SJCRH30 (cell line): ENCODE data around the gene IPO13. TPM values are rescaled to one million over a fixed set of nuclear protein-coding genes. Genes with fewer than 3 reads are reported as not detected.

ENCODE experiments used
- DNase-seq, 2 experiments: peaks; one replicate each; pipeline ENCODE4 v3.0.0-alpha.2; 2015 to 2020
- H3K27ac ChIP-seq: fragments of 250-450 bp; sonication (Bioruptor Pico); 2 replicates; pipeline ENCODE4 v1.5.1; 2020; ENCODE audit warnings: mild to moderate bottlenecking, moderate library complexity
- H3K27me3 ChIP-seq: fragments of 250-450 bp; sonication (Bioruptor Pico); 2 replicates; pipeline ENCODE4 v1.5.1; 2020; ENCODE audit warnings: mild to moderate bottlenecking, moderate library complexity
- H3K36me3 ChIP-seq: fragments of 250-450 bp; sonication (Bioruptor Pico); 2 replicates; pipeline ENCODE4 v1.5.1; 2020; ENCODE audit warnings: mild to moderate bottlenecking, moderate library complexity
- H3K4me1 ChIP-seq: fragments of 250-450 bp; sonication (Bioruptor Pico); 2 replicates; pipeline ENCODE4 v1.5.1; 2020; ENCODE audit warnings: mild to moderate bottlenecking, moderate library complexity
- H3K4me3 ChIP-seq: fragments of 250-450 bp; sonication (Bioruptor Pico); 2 replicates; pipeline ENCODE4 v1.5.1; 2020; ENCODE audit warnings: mild to moderate bottlenecking, moderate library complexity
- H3K9me3 ChIP-seq: fragments of 250-450 bp; sonication (Bioruptor Pico); replicated peaks from 2 replicates; pipeline ENCODE4 v1.5.1; 2020; ENCODE audit warnings: mild to moderate bottlenecking, moderate library complexity
- total RNA-seq: library from RNA; depleted of rRNA; stranded (reverse); fragments of >200 nt; shearing (Covaris generic); gene quantifications from 2 replicates; pipeline ENCODE4 v1.2.3, GENCODE V29; 2014

Gene IPO13
- total RNA-seq, 1 experiment from 2014 or later: 17.7 TPM

DNA sequence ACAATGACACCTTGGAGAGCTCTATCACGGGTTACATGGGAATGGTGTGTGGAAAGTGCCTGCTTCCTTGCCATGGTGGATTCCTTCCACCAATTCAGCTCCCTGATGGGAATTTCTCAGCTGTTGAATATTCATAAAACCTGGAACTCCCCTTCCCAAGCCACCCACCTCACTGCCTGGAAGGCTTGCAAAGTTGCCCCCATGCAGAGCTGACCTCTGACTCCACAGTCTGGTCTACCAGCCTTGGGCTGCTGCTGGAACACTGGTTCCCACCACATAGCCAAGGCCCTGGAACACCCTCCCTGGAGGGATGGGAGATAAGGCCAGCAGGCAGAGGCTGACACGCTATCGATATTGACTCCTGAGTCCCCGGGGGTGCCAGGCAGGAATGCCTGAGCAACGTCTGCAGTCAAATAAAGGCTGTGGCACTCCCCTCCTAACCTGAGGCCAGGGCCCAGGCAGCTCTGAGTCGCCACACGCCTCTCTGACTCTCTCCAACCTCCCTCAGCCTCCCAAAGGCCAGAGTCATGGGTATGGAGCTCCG lies 53.4 kb downstream of the IPO13 start:
- Histone ChIP-seq H3K4me3 (no peak overlapping the region), H3K27me3 (no peaks in the 10 kb centered on the region), H3K36me3 (no peaks in the 10 kb centered on the region), H3K9me3 (no peaks in the 10 kb centered on the region), H3K4me1 (peaks cover 9% of the 10 kb centered on the region), H3K27ac (no peak overlapping the region)
- DNase-seq: no peak

DNA sequence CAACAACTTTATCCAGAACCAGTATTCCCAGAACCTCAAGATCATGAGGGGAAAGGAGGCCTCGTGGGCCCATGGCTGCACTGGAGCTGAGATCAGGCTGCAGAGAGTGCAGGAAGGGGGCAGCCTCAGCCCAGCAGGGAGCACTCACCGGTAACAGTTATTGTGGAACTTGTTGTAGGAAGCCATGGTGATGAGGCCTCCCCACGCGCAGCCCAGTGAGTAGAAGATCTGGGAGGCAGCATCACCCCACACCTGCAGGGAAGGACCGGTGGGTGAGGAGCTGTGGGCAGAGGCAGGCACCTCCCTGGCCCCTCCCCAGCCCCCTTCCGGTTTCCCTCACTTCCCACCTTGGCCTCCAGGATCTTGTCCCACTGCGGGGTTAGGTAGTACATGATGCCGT lies 55.4 kb downstream of the IPO13 start:
- H3K27me3 ChIP-seq: no peaks in the 10 kb centered on the region
- H3K36me3 ChIP-seq: no peaks in the 10 kb centered on the region
- no peak for DNase-seq
- no peak overlapping the region for H3K4me3 ChIP-seq
- no peak overlapping the region for H3K27ac ChIP-seq
- H3K9me3 ChIP-seq: no peaks in the 10 kb centered on the region
- peaks cover 6% of the 10 kb centered on the region for H3K4me1 ChIP-seq

DNA sequence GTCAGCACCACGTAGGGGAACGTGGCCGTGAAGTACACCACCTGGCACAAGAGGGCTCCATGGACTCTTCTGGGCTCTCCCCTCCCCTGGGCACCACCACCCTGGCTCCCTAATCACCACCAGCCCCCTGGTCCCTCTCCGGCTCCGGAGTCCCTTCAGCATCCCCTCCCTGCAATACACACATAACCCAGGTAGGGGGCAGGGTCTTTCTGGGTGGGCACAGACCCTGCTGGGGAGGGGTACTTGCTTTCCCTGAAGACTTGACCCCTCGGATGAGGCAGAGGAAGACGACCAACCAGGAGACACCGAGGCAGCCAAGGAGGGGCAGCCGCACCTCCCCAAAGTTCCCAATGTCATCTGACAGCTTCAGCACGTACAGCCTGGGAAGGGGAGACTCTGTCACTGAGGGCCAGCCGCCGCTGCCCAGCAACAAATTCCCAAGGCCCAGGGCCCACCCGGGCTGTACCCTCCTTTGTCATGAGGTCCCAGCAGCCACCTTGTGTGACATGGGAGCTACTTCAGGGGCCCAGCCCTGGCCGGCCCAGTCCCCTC lies 55.9 kb downstream of the IPO13 start:
- Histone ChIP-seq H3K27me3 (no peaks in the 10 kb centered on the region), H3K27ac (no peak overlapping the region), H3K36me3 (no peaks in the 10 kb centered on the region)

DNA sequence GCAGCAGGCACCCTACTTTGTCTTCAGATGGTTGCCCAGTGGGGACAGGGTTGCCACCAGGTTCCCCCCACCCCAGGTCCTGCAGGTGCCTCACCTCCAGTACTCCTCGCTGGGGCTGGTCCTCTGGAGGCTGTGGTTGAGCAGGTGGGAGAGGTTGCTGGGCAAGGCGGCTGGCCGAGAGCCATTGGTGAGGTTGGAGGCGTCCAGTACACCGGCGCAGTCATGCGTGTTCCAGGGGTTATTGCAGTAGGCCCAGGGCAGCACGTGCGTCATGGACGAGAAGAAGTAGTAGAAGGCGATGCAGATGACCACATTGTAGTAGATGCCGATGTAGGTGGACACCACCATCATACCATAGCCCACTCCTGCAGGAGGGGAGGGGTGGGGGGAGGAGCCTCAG lies 61.5 kb downstream of the IPO13 start:
- no peak overlapping the region for H3K27ac ChIP-seq
- H3K36me3 ChIP-seq: no peaks in the 10 kb centered on the region
- no peaks in the 10 kb centered on the region for H3K27me3 ChIP-seq
- no peak overlapping the region for H3K4me3 ChIP-seq
- H3K9me3 ChIP-seq: no peaks in the 10 kb centered on the region
- no peaks in the 10 kb centered on the region for H3K4me1 ChIP-seq
- no peak for DNase-seq

More for the DNA sequence above, 55.9 kb downstream of the IPO13 start:
- no peaks in the 10 kb centered on the region for H3K9me3 ChIP-seq
- DNase-seq: no peak
- peaks cover under 1% of the 10 kb centered on the region for H3K4me1 ChIP-seq
- no peak overlapping the region for H3K4me3 ChIP-seq

DNA sequence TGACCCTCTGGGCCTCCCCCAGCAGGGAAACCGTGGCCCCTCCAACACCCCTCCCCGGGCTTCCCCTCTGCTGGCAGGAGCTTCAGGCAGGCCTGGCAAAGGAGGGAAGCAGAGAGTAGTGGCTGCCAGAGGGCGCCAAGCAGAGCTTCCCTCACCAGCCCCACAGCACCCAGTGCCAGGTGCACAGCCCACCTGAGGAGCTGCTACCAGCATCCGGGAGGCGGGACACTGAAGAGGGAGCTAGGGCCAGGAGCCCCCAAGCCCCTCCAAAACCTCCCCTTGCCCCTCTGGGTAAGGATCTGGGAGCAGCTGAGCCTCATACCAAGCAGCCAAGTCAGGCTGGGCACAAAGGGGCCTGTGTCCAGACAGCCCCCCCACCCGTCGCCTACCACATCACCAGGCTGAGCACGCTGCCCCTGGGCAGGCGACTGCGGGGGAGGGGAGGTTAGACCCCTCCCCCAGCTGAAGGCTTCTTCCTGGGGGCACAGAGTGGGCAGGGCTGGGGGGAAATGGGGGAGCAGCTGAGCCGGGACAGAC lies 64.3 kb downstream of the IPO13 start:
- Histone ChIP-seq H3K27ac (no peak overlapping the region), H3K4me1 (no peaks in the 10 kb centered on the region), H3K9me3 (no peaks in the 10 kb centered on the region), H3K4me3 (no peak overlapping the region), H3K36me3 (no peaks in the 10 kb centered on the region), H3K27me3 (no peaks in the 10 kb centered on the region)
- no peak for DNase-seq

DNA sequence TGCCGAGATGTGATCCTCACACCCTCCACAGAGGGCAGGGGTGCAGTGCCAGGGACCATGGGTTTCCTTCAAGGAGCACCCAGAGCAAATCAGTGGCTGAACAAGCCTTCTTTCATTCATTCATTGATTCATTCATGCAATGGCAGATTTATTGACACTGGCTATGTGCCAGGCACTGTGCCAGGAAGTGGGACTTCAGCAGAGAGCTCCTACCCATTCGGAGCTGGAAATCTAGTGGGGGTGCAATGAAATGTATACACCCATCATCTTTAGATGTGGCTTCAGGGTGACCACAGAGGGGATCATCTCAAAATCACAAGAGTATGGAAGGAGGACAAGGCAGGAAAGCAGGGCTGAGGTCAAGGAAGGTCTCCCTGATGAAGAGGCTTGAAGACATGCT lies 65.7 kb downstream of the IPO13 start:
- Histone ChIP-seq H3K36me3 (no peaks in the 10 kb centered on the region), H3K27me3 (no peaks in the 10 kb centered on the region), H3K4me1 (no peaks in the 10 kb centered on the region), H3K9me3 (no peaks in the 10 kb centered on the region), H3K4me3 (no peak overlapping the region), H3K27ac (no peak overlapping the region)
- no peak for DNase-seq

DNA sequence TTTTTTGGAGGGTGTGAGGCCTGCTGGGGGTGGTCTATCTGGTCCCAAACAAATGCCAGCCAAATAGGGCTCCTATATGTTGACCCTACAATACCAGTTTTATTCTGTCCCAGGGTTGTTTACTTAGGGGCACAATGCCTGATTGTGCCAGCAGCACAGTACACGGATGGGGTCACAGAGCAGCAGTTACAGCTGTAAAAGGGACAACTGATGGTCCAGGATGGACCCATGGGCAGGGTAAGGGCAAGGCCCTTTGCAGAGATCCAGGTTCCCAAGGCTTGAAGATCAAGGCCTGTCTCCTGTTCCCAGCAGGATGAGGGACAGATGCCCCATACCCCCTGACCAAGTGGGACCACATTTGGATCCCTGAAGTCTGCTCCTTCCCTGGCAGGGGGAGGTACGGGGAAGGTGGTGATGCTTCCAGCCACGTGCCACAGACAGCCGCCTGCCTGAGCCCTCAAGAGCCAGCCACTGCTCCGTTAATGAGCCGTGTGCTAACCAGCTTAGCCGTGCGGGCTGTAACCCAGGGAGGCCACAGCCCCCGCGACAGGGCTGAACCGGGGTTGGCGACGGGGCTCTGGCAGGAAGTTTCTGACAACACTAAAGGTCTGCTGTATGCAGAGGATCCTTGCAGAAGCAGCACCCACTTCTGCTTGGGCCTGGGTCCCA lies 66.3 kb downstream of the IPO13 start:
- no peak overlapping the region for H3K4me3 ChIP-seq
- H3K4me1 ChIP-seq: no peaks in the 10 kb centered on the region
- H3K27ac ChIP-seq: no peak overlapping the region
- H3K27me3 ChIP-seq: no peaks in the 10 kb centered on the region
- H3K36me3 ChIP-seq: no peaks in the 10 kb centered on the region
- no peaks in the 10 kb centered on the region for H3K9me3 ChIP-seq
- no peak for DNase-seq

DNA sequence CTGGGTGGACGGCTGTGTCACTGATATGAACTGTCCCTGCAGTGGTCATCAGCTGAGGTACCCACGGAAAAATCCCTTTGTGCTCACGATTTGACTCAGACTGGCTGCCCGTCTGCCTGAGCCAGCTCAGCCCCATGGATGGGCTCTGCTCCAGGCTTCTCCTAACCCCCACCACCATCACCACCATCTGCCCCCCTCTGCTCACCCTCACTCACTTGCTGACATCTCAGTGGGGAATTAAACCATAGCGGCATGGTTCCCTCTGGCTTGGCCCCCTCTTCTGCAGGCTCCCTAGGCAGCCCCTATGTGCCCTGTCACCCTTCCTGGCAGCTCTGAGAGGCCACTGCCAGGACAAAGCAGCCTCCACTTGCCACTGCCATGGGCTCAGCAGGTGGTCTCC lies 67.2 kb downstream of the IPO13 start:
- Histone ChIP-seq H3K4me1 (no peaks in the 10 kb centered on the region), H3K27ac (no peak overlapping the region), H3K9me3 (no peaks in the 10 kb centered on the region), H3K27me3 (no peaks in the 10 kb centered on the region), H3K4me3 (no peak overlapping the region), H3K36me3 (no peaks in the 10 kb centered on the region)
- DNase-seq: no peak

DNA sequence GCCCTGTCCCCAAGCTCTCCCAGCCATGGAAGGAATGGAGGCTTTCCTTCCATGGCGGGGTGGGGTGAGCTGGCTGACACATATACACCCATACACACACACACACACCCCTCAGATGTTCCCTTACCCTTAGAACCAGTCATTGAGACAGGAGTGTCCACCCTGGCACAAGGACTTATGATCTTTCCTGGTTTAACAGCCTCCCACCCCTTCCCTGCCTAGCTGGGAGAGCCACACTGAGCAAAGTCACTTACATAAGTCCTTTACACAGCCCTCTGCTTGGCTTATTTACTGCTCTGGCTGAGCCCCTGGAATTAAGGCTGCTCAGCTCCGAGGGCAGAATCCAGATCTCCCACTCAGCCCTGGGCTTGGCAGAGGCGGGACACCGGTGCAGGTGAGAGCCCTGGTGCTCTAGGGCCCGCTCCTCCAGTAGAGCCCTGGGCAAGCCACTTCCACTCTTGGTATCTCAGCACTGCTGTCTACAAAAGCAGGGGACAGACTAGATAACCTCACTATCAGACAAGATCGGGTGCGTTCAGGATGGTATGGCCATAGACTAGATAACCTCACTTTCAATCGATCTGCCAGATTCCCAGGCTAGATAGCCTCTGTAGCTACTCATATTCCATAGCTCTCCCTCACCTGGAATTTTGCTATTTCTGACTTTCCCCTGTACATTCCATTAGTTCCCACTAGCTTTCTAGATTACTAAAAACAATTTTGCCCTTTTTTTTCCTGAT lies 67.8 kb downstream of the IPO13 start:
- no peak overlapping the region for H3K4me3 ChIP-seq
- H3K9me3 ChIP-seq: no peaks in the 10 kb centered on the region
- no peaks in the 10 kb centered on the region for H3K4me1 ChIP-seq
- no peak overlapping the region for H3K27ac ChIP-seq
- H3K27me3 ChIP-seq: no peaks in the 10 kb centered on the region
- no peaks in the 10 kb centered on the region for H3K36me3 ChIP-seq
- DNase-seq: no peak

DNA sequence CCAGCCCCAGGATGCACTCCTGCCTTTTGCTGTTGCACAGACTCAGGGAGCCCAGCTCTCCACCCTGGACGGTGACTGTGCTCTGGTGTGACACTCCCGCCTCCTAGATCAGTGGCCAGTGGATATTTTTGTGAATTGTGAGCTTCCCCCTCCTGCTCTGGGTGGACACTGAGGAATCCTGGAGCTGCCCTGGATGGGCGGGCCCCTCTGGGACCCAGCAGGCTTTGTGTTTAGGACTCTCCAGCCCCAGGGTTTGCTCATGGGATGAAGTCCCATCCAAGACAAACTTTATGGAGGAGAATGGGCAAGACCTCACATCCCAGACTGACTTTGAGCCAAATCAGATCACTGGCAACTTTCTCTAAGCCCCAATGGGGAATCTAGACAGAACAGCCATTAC lies 68.5 kb downstream of the IPO13 start:
- Histone ChIP-seq H3K9me3 (no peaks in the 10 kb centered on the region), H3K36me3 (no peaks in the 10 kb centered on the region), H3K27ac (no peak overlapping the region), H3K27me3 (no peaks in the 10 kb centered on the region), H3K4me1 (no peaks in the 10 kb centered on the region), H3K4me3 (no peak overlapping the region)
- no peak for DNase-seq

DNA sequence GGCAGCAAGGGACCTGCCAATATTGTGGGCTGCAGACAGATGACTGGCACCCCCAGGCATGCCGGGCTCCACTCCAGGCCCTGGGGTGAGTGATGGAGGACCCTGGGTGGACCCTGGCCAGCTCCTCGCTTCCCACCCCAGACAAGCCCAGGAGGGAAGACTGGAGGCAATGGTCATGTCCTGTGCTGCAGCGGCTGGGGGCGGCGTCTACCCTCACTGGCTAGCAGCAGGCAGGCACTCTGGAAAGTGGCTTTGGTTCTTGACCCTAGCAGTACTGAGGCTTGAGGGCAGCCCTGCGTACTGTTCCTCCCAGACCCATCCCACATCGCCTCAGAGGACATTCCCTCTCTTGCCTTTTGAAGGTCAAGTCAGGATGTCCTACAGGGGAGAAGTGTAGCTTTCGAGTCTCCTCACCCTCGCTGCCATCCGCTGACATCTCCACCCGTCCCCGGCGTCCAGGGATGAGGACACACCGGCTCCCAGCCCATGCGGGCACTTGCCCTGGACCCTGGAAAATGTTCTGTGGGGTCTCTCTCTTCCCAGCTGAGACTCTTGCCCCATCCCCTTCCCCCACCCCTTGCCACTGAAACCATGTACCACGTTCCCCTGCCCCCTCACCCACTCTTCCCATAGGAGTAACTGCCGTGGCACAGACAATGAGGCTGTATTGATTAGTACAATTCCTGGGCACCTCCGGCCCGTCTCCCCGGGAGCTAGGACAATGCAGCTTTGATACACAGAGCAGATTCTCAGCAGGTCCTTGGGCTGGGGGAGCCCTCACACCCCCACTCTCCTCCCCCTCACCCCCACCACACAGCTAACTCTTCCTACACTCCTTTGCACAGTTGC lies 69.5 kb downstream of the IPO13 start:
- Histone ChIP-seq H3K27ac (no peak overlapping the region), H3K4me1 (no peaks in the 10 kb centered on the region), H3K4me3 (no peak overlapping the region), H3K36me3 (no peaks in the 10 kb centered on the region), H3K9me3 (no peaks in the 10 kb centered on the region), H3K27me3 (no peaks in the 10 kb centered on the region)
- no peak for DNase-seq

DNA sequence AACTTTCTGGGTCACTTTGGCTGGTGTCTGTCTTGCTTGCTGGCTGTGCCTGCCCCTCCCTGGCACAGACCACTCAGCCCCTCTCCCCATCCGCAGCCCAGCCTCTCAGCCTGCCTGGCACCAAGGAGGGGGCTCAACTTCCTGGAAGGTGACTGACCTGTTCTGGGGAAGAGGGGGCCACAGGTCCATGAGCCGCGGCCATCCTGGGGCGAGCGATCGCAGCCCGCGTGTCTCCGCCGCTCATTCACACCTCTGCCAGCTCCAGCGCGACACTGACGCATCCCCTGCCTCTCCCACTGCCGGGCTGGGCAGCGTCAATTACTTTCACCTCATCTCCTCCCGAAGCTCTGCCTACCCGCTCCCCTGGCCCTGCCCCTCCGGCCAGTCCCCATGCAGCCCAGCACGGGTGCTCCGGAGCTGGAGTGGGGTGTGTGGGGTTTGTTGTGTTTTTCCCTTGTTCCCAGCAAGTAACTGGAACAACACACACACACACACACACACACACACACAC lies 70.2 kb downstream of the IPO13 start:
- Histone ChIP-seq H3K27ac (no peak overlapping the region), H3K9me3 (no peaks in the 10 kb centered on the region), H3K4me1 (no peaks in the 10 kb centered on the region), H3K27me3 (no peaks in the 10 kb centered on the region), H3K4me3 (no peak overlapping the region), H3K36me3 (no peaks in the 10 kb centered on the region)
- no peak for DNase-seq
